Keratinocyte (primary cell): ENCODE measurements around the gene LATS2. TPM values are rescaled to one million over a fixed set of nuclear protein-coding genes. Genes with fewer than 3 reads are reported as not detected.
"Not testable (repeated sequence)": the region's sequence is repeated elsewhere in the genome, so short reads cannot be mapped to it uniquely, and the experiment has no call there.

Experiments
- DNase-seq: peaks from one replicate; pipeline ENCODE4 v3.0.0-alpha.2; 2011; ENCODE audit warnings: low read depth, missing footprints, low spot score
- FAIRE-seq: peaks from 2 replicates; lab custom pipeline; 2011; peaks lifted over from hg19 to GRCh38; lab: Jason Lieb, UNC
- H2AFZ ChIP-seq: 2 replicates; pipeline ENCODE4 v1.6.0; 2012; ENCODE audit warnings: low read length, control low read depth, inconsistent platforms; ENCODE audit not compliant: control insufficient read depth
- H3K27ac ChIP-seq: 2 replicates; pipeline ENCODE4 v1.5.1; 2011; ENCODE audit warnings: low read length; ENCODE audit not compliant: control insufficient read depth, insufficient read depth
- H3K27me3 ChIP-seq: 3 replicates; pipeline ENCODE4 v1.6.0; 2011; ENCODE audit warnings: low read length; ENCODE audit not compliant: control insufficient read depth, insufficient read depth; ENCODE audit errors: extremely low read depth
- H3K36me3 ChIP-seq, 2 experiments: 2 replicates in 1 of 2; 3 replicates in 1 of 2; pipeline ENCODE4 v1.5.1; 2011; ENCODE audit warnings: low read length in 2 of 2, mild to moderate bottlenecking in 1 of 2; ENCODE audit not compliant: control insufficient read depth in 2 of 2, insufficient read depth in 2 of 2; ENCODE audit errors: extremely low read depth in 1 of 2
- H3K4me1 ChIP-seq: 3 replicates; pipeline ENCODE4 v1.5.1; 2011; ENCODE audit warnings: low read length; ENCODE audit not compliant: control insufficient read depth, insufficient read depth; ENCODE audit errors: extremely low read depth
- H3K4me2 ChIP-seq: 3 replicates; pipeline ENCODE4 v1.6.0; 2011; ENCODE audit warnings: low read depth, low read length; ENCODE audit not compliant: control insufficient read depth, insufficient read depth; ENCODE audit errors: extremely low read depth
- H3K4me3 ChIP-seq, 3 experiments: fragments of 200-600 bp in 1 of 3; sonication (generic) in 1 of 3; 2 replicates in 2 of 3; 3 replicates in 1 of 3; pipeline ENCODE4 v1.5.1; 2011 to 2016; ENCODE audit warnings: low read length in 3 of 3, mild to moderate bottlenecking in 3 of 3, control low read depth in 2 of 3, inconsistent platforms in 1 of 3, low read depth in 1 of 3, mixed read lengths in 1 of 3, mixed run types in 1 of 3, moderate library complexity in 1 of 3; ENCODE audit not compliant: control insufficient read depth in 2 of 3, insufficient read depth in 2 of 3; ENCODE audit errors: extremely low read depth in 1 of 3
- H3K79me2 ChIP-seq: 2 replicates; pipeline ENCODE4 v1.6.0; 2012; ENCODE audit warnings: low read length; ENCODE audit not compliant: control insufficient read depth, insufficient read depth
- H3K9ac ChIP-seq: 3 replicates; pipeline ENCODE4 v1.6.0; 2011; ENCODE audit warnings: low read length; ENCODE audit not compliant: control insufficient read depth, insufficient read depth; ENCODE audit errors: extremely low read depth
- H3K9me1 ChIP-seq: 3 replicates; pipeline ENCODE4 v1.6.0; 2011; ENCODE audit warnings: low read length; ENCODE audit not compliant: control insufficient read depth, insufficient read depth; ENCODE audit errors: extremely low read depth
- H3K9me3 ChIP-seq: 2 replicates; pipeline ENCODE4 v1.5.1; 2012; ENCODE audit warnings: low read depth, low read length; ENCODE audit not compliant: control insufficient read depth
- H4K20me1 ChIP-seq: 3 replicates; pipeline ENCODE4 v1.6.0; 2011; ENCODE audit warnings: low read length; ENCODE audit not compliant: control insufficient read depth, insufficient read depth; ENCODE audit errors: extremely low read depth
- CTCF ChIP-seq, 3 experiments: IDR thresholded peaks in 1 of 3; conservative IDR thresholded peaks in 1 of 3; optimal IDR thresholded peaks in 1 of 3; 2 replicates in 2 of 3; 3 replicates in 1 of 3; pipeline versions ENCODE3 to v1.5.1; 2011; ENCODE audit warnings: low read length in 3 of 3, mild to moderate bottlenecking in 3 of 3, moderate library complexity in 2 of 3, control low read depth in 1 of 3, inconsistent platforms in 1 of 3; ENCODE audit not compliant: insufficient read depth in 2 of 3; ENCODE audit errors: extremely low read depth in 1 of 3
- EZH2 ChIP-seq: IDR thresholded peaks from one replicate; pipeline ENCODE4 v1.6.1; 2012; ENCODE audit warnings: inconsistent platforms, mild to moderate bottlenecking, low read length, moderate library complexity
- dilution Hi-C: fragments of 300-500 bp; cut with MboI; formaldehyde crosslinking; loops from one replicate; pipeline ENCODE4 v1.7.0; 2020; ENCODE audit warnings: low sequenced_read_pairs; ENCODE audit not compliant: extremely low pct_ligation_motif_present
- polyA plus RNA-seq, 5 experiments: library from polyadenylated mRNA; depleted of rRNA in 3 of 5; stranded (reverse) in 3 of 5; stranded (forward) in 1 of 5; unstranded in 1 of 5; fragments of >200 nt; gene quantifications; 1 replicate in 1 of 5; 2 replicates in 3 of 5; 3 replicates in 1 of 5; pipeline versions ENCODE4 v1.2.1 to v1.2.3, GENCODE V29; 2011 to 2012; ENCODE audit warnings: missing spikeins in 2 of 5, low read depth in 1 of 5, low replicate concordance in 1 of 5

The LATS2 gene
- polyA plus RNA-seq, 1 donor (not counting 4 experiments of a cell fraction or from before 2014, with no cell fraction given), result 6.7 TPM

DNA sequence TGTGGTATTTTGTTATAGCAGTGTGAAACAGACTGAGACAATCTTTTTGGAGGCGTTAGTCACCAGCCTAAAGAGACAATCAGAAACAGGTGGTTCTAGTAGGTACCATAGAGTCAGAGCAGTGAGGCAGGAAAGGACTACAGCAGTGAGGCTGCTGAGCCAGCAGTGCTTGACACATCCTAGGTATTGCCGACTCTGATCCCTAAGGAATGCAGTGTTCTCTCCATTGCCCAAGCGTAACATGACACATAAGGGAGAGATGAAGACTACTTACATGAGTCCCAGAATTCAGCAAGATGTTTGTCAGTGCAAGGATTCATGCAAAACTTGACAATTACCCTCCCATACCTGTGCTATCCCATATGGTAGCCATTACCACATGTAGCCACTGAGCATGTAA is 96.5 kb downstream of the LATS2 start:
- FAIRE-seq (no peak), DNase-seq (no peak)
- Histone ChIP-seq H3K9me3 (no peaks in the 10 kb centered on the region), H2AFZ (no peak overlapping the region), H4K20me1 (no peaks in the 10 kb centered on the region), H3K4me3 (no peak overlapping the region), H3K4me2 (no peak overlapping the region), H3K27me3 (peaks cover 6% of the 10 kb centered on the region), H3K9ac (no peak overlapping the region), H3K36me3 (no peaks in the 10 kb centered on the region), H3K4me1 (no peaks in the 10 kb centered on the region), H3K27ac (no peak overlapping the region), H3K79me2 (no peaks in the 10 kb centered on the region), H3K9me1 (no peaks in the 10 kb centered on the region)
- TF ChIP-seq EZH2, result no peak
- no peak for TF ChIP-seq CTCF (optimal IDR thresholded peaks at IDR 0.05 in 1 of 3, IDR thresholded peaks at IDR 0.05 in 1 of 3, conservative IDR thresholded peaks at IDR 0.05 in 1 of 3; ENCODE audit: extremely low read depth in 1 of 3, insufficient read depth in 2 of 3, low read length in 3 of 3)
- dilution Hi-C loops, result loop anchor here (25.0 kb wide), 1 partner anchor 128 kb away; no protein-coding TSS in a partner anchor

DNA sequence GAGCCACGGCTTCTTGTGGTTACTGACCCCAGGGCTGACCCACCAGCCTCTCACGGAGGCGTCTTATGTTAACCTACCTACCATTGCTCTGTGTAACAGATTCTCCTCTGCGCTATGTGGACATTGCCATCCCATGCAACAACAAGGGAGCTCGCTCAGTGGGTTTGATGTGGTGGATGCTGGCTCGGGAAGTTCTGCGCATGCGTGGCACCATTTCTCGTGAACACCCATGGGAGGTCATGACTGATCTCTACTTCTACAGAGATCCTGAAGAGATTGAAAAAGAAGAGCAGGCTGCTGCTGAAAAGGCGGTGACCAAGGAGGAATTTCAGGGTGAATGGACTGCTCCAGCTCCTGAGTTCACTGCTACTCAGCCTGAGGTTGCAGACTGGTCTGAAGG is 99.7 kb downstream of the LATS2 start:
- not testable (repeated sequence) for H2AFZ ChIP-seq, DNase-seq, H3K27me3 ChIP-seq, H3K9me1 ChIP-seq, H3K9ac ChIP-seq, FAIRE-seq, H3K4me3 ChIP-seq, H3K27ac ChIP-seq, H4K20me1 ChIP-seq, H3K79me2 ChIP-seq, H3K4me2 ChIP-seq, H3K4me1 ChIP-seq, H3K36me3 ChIP-seq, H3K9me3 ChIP-seq
- dilution Hi-C loops, result loop anchor here (25.0 kb wide), 1 partner anchor 124 kb away; no protein-coding TSS in a partner anchor

DNA sequence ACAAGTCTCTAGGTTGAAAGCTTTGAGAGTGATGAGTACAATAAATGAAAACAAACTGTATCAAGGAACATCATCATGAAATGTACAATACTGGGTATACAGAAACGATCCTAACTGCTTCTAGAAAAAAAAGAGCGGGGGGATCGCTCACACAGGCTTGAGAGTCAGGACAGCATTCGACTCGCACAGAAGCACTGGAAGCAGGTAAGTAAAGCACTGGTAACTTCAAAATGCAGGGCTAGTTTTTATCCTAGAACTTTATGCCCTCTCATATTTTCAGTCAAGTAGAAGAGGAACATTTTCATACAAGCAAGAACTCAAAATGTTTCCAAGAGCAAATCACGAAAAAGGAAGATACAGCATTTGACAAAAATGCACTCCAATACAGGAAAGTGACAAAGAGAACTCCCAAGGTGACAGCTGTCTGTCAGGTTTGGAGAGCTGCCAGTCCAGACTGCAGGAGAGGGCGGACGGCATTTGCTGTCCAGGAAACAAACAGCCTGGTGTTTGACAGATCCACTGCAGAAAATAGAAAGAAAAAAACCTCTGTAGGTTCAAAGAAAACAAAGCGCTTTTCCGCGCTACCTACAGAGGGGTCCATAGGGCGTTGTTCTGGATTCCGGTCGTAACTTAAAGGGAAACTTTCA is 100.6 kb downstream of the LATS2 start:
- peaks cover 6% of the 10 kb centered on the region for H3K27me3 ChIP-seq
- H3K27ac ChIP-seq, result no peak overlapping the region
- dilution Hi-C loops, result loop anchor here (25.0 kb wide), 1 partner anchor 123 kb away; no protein-coding TSS in a partner anchor
- no peaks in the 10 kb centered on the region for H3K9me1 ChIP-seq
- no peaks in the 10 kb centered on the region for H4K20me1 ChIP-seq
- DNase-seq (no peak), FAIRE-seq (no peak)
- H2AFZ ChIP-seq, result no peak overlapping the region
- no peaks in the 10 kb centered on the region for H3K79me2 ChIP-seq
- H3K4me1 ChIP-seq, result no peaks in the 10 kb centered on the region
- no peak for TF ChIP-seq EZH2
- no peak for TF ChIP-seq CTCF (optimal IDR thresholded peaks at IDR 0.05 in 1 of 3, IDR thresholded peaks at IDR 0.05 in 1 of 3, conservative IDR thresholded peaks at IDR 0.05 in 1 of 3; ENCODE audit: extremely low read depth in 1 of 3, insufficient read depth in 2 of 3, low read length in 3 of 3)
- no peak overlapping the region for H3K4me3 ChIP-seq
- H3K9ac ChIP-seq, result no peak overlapping the region
- no peak overlapping the region for H3K4me2 ChIP-seq
- no peaks in the 10 kb centered on the region for H3K9me3 ChIP-seq
- H3K36me3 ChIP-seq, result no peaks in the 10 kb centered on the region
